Peyer's patch (tissue), 4 donors: Measurements from ENCODE around the gene DRGX. TPM values are rescaled to one million over a fixed set of nuclear protein-coding genes. Genes with fewer than 3 reads are reported as not detected.

Experiments used
- DNase-seq, 3 donors: peaks; one replicate each; pipeline ENCODE4 v3.0.0-alpha.2; 2017 to 2019
- H3K27ac ChIP-seq, 4 donors: fragments of 200-600 bp; sonication (generic); one replicate each; pipeline ENCODE4 v1.5.1; 2016 to 2019
- H3K27me3 ChIP-seq, 2 donors: fragments of 200-600 bp; sonication (generic); one replicate each; pipeline ENCODE4 v1.5.1; 2019
- H3K36me3 ChIP-seq, 3 donors: fragments of 200-600 bp; sonication (generic); one replicate each; pipeline ENCODE4 v1.5.1; 2016 to 2019
- H3K4me1 ChIP-seq, 4 donors: fragments of 200-600 bp; sonication (generic); one replicate each; pipeline ENCODE4 v1.5.1; 2016 to 2019
- H3K4me3 ChIP-seq, 4 donors: fragments of 200-600 bp; sonication (generic); 1 replicate in 3 of 4; 2 replicates in 1 of 4; pipeline ENCODE4 v1.5.1; 2016 to 2019; ENCODE audit warnings: mild to moderate bottlenecking in 1 of 4
- H3K9me3 ChIP-seq, 4 donors: fragments of 200-600 bp; sonication (generic); one replicate each; pipeline ENCODE4 v1.5.1; 2016 to 2019; ENCODE audit warnings: mild to moderate bottlenecking in 1 of 4
- CTCF ChIP-seq, 6 experiments: fragments of 450-650 bp in 4 of 6; fragments of 200-600 bp in 2 of 6; sonication (generic) in 1 of 6; IDR thresholded peaks; one replicate each; pipeline ENCODE4 v1.5.1; 2017 to 2019; ENCODE audit warnings: antibody characterized with exemption in 6 of 6, mild to moderate bottlenecking in 3 of 6, moderate library complexity in 1 of 6
- POLR2A ChIP-seq, 2 donors: fragments of 450-650 bp; IDR thresholded peaks; one replicate each; pipeline ENCODE4 v1.5.1; 2017; ENCODE audit warnings: antibody characterized with exemption in 2 of 2, mild to moderate bottlenecking in 2 of 2, moderate library complexity in 2 of 2
- total RNA-seq, 4 donors: library from RNA; depleted of rRNA; stranded (reverse); fragments of >200 nt; gene quantifications; one replicate each; pipeline ENCODE4 v1.1.0, GENCODE V29; 2016

DRGX gene
- total RNA-seq, 4 donors from 2014 or later: not detected

- Histone ChIP-seq H3K4me1 (no peaks in the 10 kb centered on the region), H3K27me3 (no peaks in the 10 kb centered on the region), H3K9me3 (no peaks in the 10 kb centered on the region), H3K36me3 (no peaks in the 10 kb centered on the region), H3K27ac (no peak overlapping the region), H3K4me3 (no peak overlapping the region)
- no peak for DNase-seq
- TF ChIP-seq POLR2A (IDR thresholded peaks at IDR 0.05) (no peak), CTCF (IDR thresholded peaks at IDR 0.05) (no peak)
Observed at GRCh38 chr10:49371967-49372366, 23.9 kb downstream of the DRGX start.

DNA sequence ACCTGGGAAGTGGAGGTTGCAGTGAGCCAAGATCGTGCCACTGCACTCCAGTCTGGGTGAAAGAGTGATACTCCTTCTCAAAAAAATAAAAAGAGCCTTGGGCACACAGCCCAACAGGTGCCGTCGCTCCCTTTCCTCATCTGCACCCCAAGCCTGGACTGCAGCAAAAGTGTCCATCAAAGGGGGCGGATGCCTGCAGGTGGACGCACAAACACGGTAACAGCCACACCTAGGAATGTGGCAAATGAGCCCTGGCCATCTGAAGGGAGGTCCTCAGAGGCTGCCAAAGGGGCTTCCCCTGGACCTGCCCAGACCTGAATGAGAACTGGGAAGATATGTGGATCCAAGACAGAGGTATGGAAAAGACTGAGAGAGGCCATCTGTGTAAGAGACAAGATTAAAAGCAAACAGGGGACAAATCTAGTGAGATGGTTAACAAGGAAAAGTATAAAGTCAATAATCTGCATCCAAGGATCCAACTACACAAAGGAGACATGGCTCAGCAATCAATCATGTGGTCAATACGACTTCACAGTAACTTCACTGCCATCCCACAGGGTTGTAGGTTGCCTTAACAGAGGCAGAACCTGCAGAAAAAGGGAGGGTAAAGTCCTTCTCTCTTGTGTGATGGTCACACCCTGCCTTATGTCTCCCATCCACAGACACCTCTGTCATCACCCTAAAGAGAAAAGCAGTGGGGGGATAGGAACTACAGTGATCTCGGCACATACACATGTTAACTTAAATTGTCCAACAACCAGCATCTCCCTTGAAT is 25.4 kb downstream of the DRGX start:
- Histone ChIP-seq H3K4me1 (no peaks in the 10 kb centered on the region), H3K27ac (no peak overlapping the region), H3K4me3 (no peak overlapping the region), H3K27me3 (no peaks in the 10 kb centered on the region), H3K9me3 (no peaks in the 10 kb centered on the region), H3K36me3 (no peaks in the 10 kb centered on the region)
- TF ChIP-seq CTCF (IDR thresholded peaks at IDR 0.05) (no peak), POLR2A (IDR thresholded peaks at IDR 0.05) (no peak)
- no peak for DNase-seq

DNA sequence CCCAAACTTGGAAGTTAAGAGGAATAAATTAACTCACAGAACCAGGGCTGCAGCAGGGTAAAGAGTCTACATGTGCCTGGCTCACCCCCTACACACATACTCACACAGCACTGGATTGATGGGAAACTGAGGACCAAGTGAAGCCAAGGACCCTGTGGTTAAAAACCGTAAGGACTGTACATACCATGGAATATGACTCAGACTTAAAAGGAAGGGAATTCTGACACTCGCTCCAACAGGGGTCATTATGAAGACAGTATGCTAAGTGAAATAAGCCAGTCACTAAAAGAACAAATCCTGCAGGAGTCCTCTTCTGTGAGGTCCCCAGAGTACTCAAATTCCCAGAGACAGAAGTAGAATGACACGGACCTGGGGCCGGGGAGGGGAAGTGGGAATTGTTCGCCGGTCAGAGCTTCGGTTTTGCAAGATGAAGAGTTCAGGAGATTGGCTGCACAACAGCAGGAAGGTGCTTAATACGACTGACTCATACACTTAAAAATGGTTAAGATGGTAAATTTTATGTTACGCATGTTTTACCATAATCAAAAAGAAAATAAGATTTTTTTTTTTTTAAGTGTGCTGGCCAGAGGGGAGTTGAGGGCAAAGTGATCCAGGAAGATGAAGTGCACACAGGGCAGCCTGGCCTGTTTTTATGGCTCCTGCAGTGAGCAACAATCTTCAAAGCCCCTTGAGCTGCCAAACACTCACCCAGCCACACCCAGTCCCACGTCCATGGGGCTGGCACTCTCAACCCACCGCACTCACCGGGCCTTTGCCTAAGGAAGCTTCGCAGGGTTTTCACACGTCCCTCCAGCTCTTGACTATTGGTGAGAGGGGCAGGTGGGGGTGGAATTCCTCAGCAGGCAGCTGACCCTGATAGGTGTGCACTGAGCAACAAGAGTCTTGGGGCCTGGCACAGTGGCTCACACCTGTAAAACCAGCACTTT is 26.4 kb downstream of the DRGX start:
- TF ChIP-seq POLR2A (IDR thresholded peaks at IDR 0.05) (no peak), CTCF (IDR thresholded peaks at IDR 0.05) (no peak)
- no peak overlapping the region for H3K27ac ChIP-seq

DNA sequence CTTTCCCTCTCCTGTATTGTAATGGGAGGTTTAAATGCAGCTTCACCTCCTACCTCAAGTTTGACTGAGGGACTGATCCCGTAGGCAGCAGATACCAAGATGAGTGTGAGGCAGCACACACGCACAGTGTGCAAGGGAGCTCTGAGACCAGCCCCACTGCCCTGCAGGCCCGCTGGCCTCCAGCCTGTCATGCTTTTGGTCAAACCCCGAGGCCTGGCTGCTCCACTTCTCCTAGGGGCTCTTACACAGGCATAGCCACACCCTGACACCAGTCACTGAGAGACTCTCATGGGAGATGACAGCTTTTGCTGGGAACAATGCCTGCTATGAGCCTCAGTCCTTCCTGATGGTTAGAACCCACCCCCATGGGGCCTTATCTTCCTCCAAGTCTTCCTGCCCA is 27.6 kb downstream of the DRGX start:
- no peak for DNase-seq
- Histone ChIP-seq H3K27ac (no peak overlapping the region), H3K9me3 (no peaks in the 10 kb centered on the region), H3K4me1 (no peaks in the 10 kb centered on the region), H3K27me3 (no peaks in the 10 kb centered on the region), H3K4me3 (no peak overlapping the region), H3K36me3 (no peaks in the 10 kb centered on the region)
- TF ChIP-seq CTCF (IDR thresholded peaks at IDR 0.05) (no peak), POLR2A (IDR thresholded peaks at IDR 0.05) (no peak)

More for the DNA sequence above, 26.4 kb downstream of the DRGX start:
- DNase-seq: no peak
- no peaks in the 10 kb centered on the region for H3K36me3 ChIP-seq
- H3K4me3 ChIP-seq: no peak overlapping the region
- H3K9me3 ChIP-seq: no peaks in the 10 kb centered on the region
- no peaks in the 10 kb centered on the region for H3K27me3 ChIP-seq
- H3K4me1 ChIP-seq: no peaks in the 10 kb centered on the region

DNA sequence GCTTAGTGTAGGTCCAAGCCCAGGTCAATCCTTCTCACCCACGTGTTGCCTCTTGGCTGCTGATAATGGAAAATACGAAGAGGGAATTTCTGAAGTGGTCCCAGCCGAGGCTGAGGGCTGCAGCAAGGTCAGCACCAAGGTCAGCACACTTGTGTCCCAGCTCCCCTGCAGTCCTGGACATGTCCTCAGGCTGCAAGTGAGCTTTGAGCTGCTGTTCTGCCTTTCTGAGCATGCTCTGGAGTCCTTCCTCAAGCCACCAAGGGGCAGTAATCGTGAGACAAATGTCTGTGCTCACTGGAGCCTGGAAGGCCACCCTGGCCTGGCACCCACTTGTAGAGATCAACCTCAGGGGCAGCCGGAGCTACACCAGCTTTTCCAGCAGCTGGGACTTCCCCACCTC is 28.3 kb downstream of the DRGX start:
- no peak for TF ChIP-seq CTCF (IDR thresholded peaks at IDR 0.05)
- no peak for TF ChIP-seq POLR2A (IDR thresholded peaks at IDR 0.05)
- no peak overlapping the region for H3K4me3 ChIP-seq
- no peaks in the 10 kb centered on the region for H3K4me1 ChIP-seq
- H3K27ac ChIP-seq: no peak overlapping the region
- DNase-seq: no peak
- no peaks in the 10 kb centered on the region for H3K36me3 ChIP-seq
- no peaks in the 10 kb centered on the region for H3K9me3 ChIP-seq
- no peaks in the 10 kb centered on the region for H3K27me3 ChIP-seq
